Kidney (tissue), 14 donors: ENCODE data around the gene C9. TPM values are rescaled to one million over a fixed set of nuclear protein-coding genes. Genes with fewer than 3 reads are reported as not detected.

Experiments
- DNase-seq, 5 donors: peaks; one replicate each; pipeline ENCODE4 v3.0.0-alpha.2; 2013 to 2020
- FAIRE-seq: peaks from 2 replicates; lab custom pipeline; 2012; peaks lifted over from hg19 to GRCh38; lab: Jason Lieb, UNC
- H3K27ac ChIP-seq, 2 donors: one replicate each; pipeline ENCODE4 v1.7.0; 2013; ENCODE audit warnings: low read depth in 2 of 2, low read length in 2 of 2, inconsistent platforms in 1 of 2
- H3K27me3 ChIP-seq: one replicate; pipeline ENCODE4 v1.7.1; 2013; ENCODE audit warnings: low read length, inconsistent platforms; ENCODE audit not compliant: control insufficient read depth, insufficient read depth
- H3K36me3 ChIP-seq, 3 donors: one replicate each; pipeline versions ENCODE4 v1.7.0 to v1.7.1; 2013; ENCODE audit warnings: low read length in 3 of 3, control low read depth in 1 of 3, inconsistent platforms in 1 of 3; ENCODE audit not compliant: insufficient read depth in 3 of 3, control insufficient read depth in 2 of 3
- H3K4me1 ChIP-seq, 3 donors: one replicate each; pipeline versions ENCODE4 v1.7.0 to v1.7.1; 2013; ENCODE audit warnings: low read length in 3 of 3, inconsistent platforms in 1 of 3, low read depth in 1 of 3; ENCODE audit not compliant: control insufficient read depth in 2 of 3, insufficient read depth in 2 of 3
- H3K4me3 ChIP-seq, 3 donors: one replicate each; pipeline versions ENCODE4 v1.7.0 to v1.8.1; 2013; ENCODE audit warnings: low read length in 3 of 3, control low read depth in 1 of 3, inconsistent platforms in 1 of 3
- H3K9ac ChIP-seq, 3 donors: one replicate each; pipeline versions ENCODE4 v1.7.0 to v1.7.1; 2013; ENCODE audit warnings: low read length in 3 of 3, control low read depth in 1 of 3, inconsistent platforms in 1 of 3
- H3K9me3 ChIP-seq, 3 donors: one replicate each; pipeline versions ENCODE4 v1.7.0 to v1.7.1; 2013; ENCODE audit warnings: low read length in 3 of 3, control low read depth in 1 of 3, inconsistent platforms in 1 of 3; ENCODE audit not compliant: control insufficient read depth in 2 of 3, insufficient read depth in 1 of 3
- CTCF ChIP-seq: IDR thresholded peaks from 3 replicates; pipeline ENCODE4 v1.5.1; 2012; ENCODE audit warnings: mild to moderate bottlenecking, moderate library complexity, borderline replicate concordance; ENCODE audit not compliant: insufficient read depth; ENCODE audit errors: extremely low read depth
- intact Hi-C: fragments of 100-400 bp; cut with DNase I; formaldehyde crosslinking; loops from one replicate; pipeline ENCODE4 v1.11.1; 2022
- polyA plus RNA-seq: library from polyadenylated mRNA; stranded (reverse); fragments of 350-450 nt; fragmentation: Illumina TruSeq; extraction: RNeasy Lipid Tissue Mini Kit (QIAGEN cat#74804); gene quantifications from one replicate; pipeline ENCODE4 v1.2.3, GENCODE V29; 2014; ENCODE audit warnings: low read depth, low replicate concordance; ENCODE audit not compliant: insufficient read depth
- total RNA-seq: library from RNA; stranded (reverse); fragmentation: NEBNext Ultra II Directional; extraction: Animal tissue kit (Norgen Biotek cat#: 25700); gene quantifications from one replicate; pipeline ENCODE4 v1.2.1, GENCODE V29; 2021
- donor health status: control.
- donor health status: control.
- donor health status: control.
- donor health status: control.
- donor health status: control.
- donor health status: DM: yes; HTN: yes; CAD: no.
- donor health status: Normal renal cell carcinoma (clear cell type).

C9 gene
- total and polyA plus RNA-seq, 2 donors from 2014 or later = 1.5 to 4.5 TPM

- peaks cover 0 to 46% (median 16%) of the 10 kb centered on the region in 3 donors for H3K4me1 ChIP-seq
- H3K9me3 ChIP-seq = no peaks in the 10 kb centered on the region
- H3K9ac ChIP-seq = no peak overlapping the region
- no peak overlapping the region for H3K4me3 ChIP-seq
- intact Hi-C loops = no loop called here
- no peak for TF ChIP-seq CTCF
- H3K27me3 ChIP-seq = no peaks in the 10 kb centered on the region
- peaks cover 6 to 43% (median 19%) of the 10 kb centered on the region in 3 donors for H3K36me3 ChIP-seq
- DNase-seq (no peak), FAIRE-seq (no peak)
- peak overlapping the region; percentile 8 to 68 for H3K27ac ChIP-seq
Measured at GRCh38 chr5:39394946-39395345, 30.7 kb upstream of the C9 start.

- H3K36me3 ChIP-seq = peaks cover 6 to 54% (median 42%) of the 10 kb centered on the region in 3 donors
- H3K27me3 ChIP-seq = no peaks in the 10 kb centered on the region
- intact Hi-C loops = no loop called here
- no peak overlapping the region for H3K4me3 ChIP-seq
- H3K27ac ChIP-seq = no peak overlapping the region
- DNase-seq = no peak
- no peak overlapping the region for H3K9ac ChIP-seq
- TF ChIP-seq CTCF = no peak
- no peaks in the 10 kb centered on the region for H3K9me3 ChIP-seq
- no peak for FAIRE-seq
- H3K4me1 ChIP-seq = peaks cover 0 to 10% (median 5%) of the 10 kb centered on the region in 3 donors
Measured at GRCh38 chr5:39390945-39391344, 26.6 kb upstream of the C9 start.

DNA sequence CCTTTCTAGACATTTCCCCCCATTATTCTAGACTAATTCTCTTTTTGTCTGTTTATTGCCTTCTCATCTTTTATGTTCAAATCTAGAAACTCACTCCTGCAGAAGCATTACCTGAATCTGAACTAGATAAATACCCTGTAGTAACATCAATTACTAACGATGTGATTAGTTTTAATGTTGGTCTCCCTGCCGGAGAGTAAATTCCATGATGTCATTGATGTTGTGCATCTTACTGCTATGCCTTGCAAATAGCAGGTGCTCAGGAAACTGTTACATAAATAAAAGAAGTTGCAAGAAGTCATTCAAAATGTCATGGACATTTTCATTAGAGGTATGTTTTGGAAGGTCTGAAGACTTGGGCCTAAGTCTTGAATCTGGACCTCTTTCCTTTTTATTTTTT lies 23.0 kb upstream of the C9 start:
- no peak for TF ChIP-seq CTCF
- Histone ChIP-seq H3K27me3 (no peaks in the 10 kb centered on the region), H3K9ac (no peak overlapping the region), H3K4me1 (no peaks in the 10 kb centered on the region), H3K9me3 (no peaks in the 10 kb centered on the region), H3K27ac (no peak overlapping the region), H3K36me3 (peaks cover 9 to 60% (median 56%) of the 10 kb centered on the region in 3 donors), H3K4me3 (no peak overlapping the region)
- DNase-seq (no peak), FAIRE-seq (no peak)
- intact Hi-C loops = no loop called here

- FAIRE-seq = peak; percentile 32
- peaks cover 0 to 5% (median 0%) of the 10 kb centered on the region in 3 donors for H3K4me1 ChIP-seq
- peaks cover 4 to 61% (median 52%) of the 10 kb centered on the region in 3 donors for H3K36me3 ChIP-seq
- no peak for TF ChIP-seq CTCF
- intact Hi-C loops = no loop called here
- H3K27ac ChIP-seq = no peak overlapping the region
- H3K27me3 ChIP-seq = no peaks in the 10 kb centered on the region
- H3K4me3 ChIP-seq = no peak overlapping the region
- no peak overlapping the region for H3K9ac ChIP-seq
- DNase-seq = no peak
- H3K9me3 ChIP-seq = no peaks in the 10 kb centered on the region
Measured at GRCh38 chr5:39384271-39384670, 20.0 kb upstream of the C9 start.
